GM12878 (cell line): ENCODE measurements around the gene ZNG1B. TPM values are rescaled to one million over a fixed set of nuclear protein-coding genes. Genes with fewer than 3 reads are reported as not detected.
"Not testable (repeated sequence)": the region's sequence is repeated elsewhere in the genome, so short reads cannot be mapped to it uniquely, and the experiment has no call there.

Experiments
- ATAC-seq: fragments of 200-7000 bp; cut with Tn5 transposase; 3 replicates; pipeline ENCODE4 v1.9.1; 2020; ENCODE audit warnings: mild to moderate bottlenecking, moderate library complexity
- BruUV-seq: library from RNA; stranded (reverse); fragments of 400-500 nt; replicated peaks from 2 replicates; lab custom pipeline; 2021; lab: Mats Ljungman, UMichigan
- CTCF ChIA-PET: fragments of 300-600 bp; sonication (Branson Sonifier 250); formaldehyde crosslinking; extraction: SDS; loops from one replicate; lab custom pipeline; 2021; ENCODE audit warnings: inconsistent platforms; lab: Yijun Ruan, JAX
- POLR2A ChIA-PET: fragments of 350-600 bp; formaldehyde crosslinking; extraction: SDS; loops from one replicate; lab custom pipeline; 2021; ENCODE audit warnings: inconsistent platforms; lab: Charles Lee
- RAD21 ChIA-PET: fragments of 300-600 bp; sonication (Branson Sonifier 250); formaldehyde crosslinking; loops from one replicate; lab custom pipeline; 2023; ENCODE audit warnings: antibody characterized with exemption; ENCODE audit not compliant: unreplicated experiment; lab: Charles Lee
- SMC1A ChIA-PET: fragments of 300-600 bp; sonication (Branson Sonifier 250); formaldehyde crosslinking; loops from one replicate; lab custom pipeline; 2023; ENCODE audit not compliant: unreplicated experiment, uncharacterized antibody; lab: Charles Lee
- DNase-seq: peaks from one replicate; pipeline ENCODE4 v3.0.0-alpha.2; 2011; ENCODE audit warnings: low read depth, low spot score
- FAIRE-seq: peaks from 3 replicates; lab custom pipeline; 2011; peaks lifted over from hg19 to GRCh38; lab: Jason Lieb, UNC
- H2AFZ ChIP-seq: 2 replicates; pipeline ENCODE4 v1.6.0; 2011; ENCODE audit warnings: low read depth, low read length, control low read depth; ENCODE audit not compliant: control insufficient read depth
- H3K27ac ChIP-seq: 2 replicates; pipeline ENCODE4 v1.5.1; 2011; ENCODE audit warnings: control low read depth; ENCODE audit not compliant: control insufficient read depth, insufficient read depth
- H3K27me3 ChIP-seq, 2 experiments: replicated peaks in 1 of 2; 2 replicates each; pipeline versions ENCODE4 v1.6.0 to v1.6.1; 2011; ENCODE audit warnings: low read length in 1 of 2; ENCODE audit not compliant: control insufficient read depth in 2 of 2, insufficient read depth in 2 of 2
- H3K36me3 ChIP-seq, 2 experiments: 2 replicates each; pipeline ENCODE4 v1.5.1; 2011; ENCODE audit warnings: low read length in 1 of 2; ENCODE audit not compliant: control insufficient read depth in 2 of 2, insufficient read depth in 2 of 2
- H3K4me1 ChIP-seq: 2 replicates; pipeline ENCODE4 v1.6.1; 2011; ENCODE audit warnings: mild to moderate bottlenecking, low read length, moderate library complexity, mixed read lengths; ENCODE audit not compliant: control insufficient read depth, insufficient read depth
- H3K4me2 ChIP-seq: 2 replicates; pipeline ENCODE4 v1.6.0; 2011; ENCODE audit warnings: control low read depth; ENCODE audit not compliant: control insufficient read depth, insufficient read depth
- H3K4me3 ChIP-seq: fragments of 200-600 bp; sonication (generic); 2 replicates; pipeline ENCODE4 v1.5.1; 2016
- H3K79me2 ChIP-seq: 2 replicates; pipeline ENCODE4 v1.6.0; 2011; ENCODE audit warnings: low read length; ENCODE audit not compliant: control insufficient read depth, insufficient read depth
- H3K9ac ChIP-seq: 2 replicates; pipeline ENCODE4 v1.8.0; 2011; ENCODE audit warnings: low read length, control low read depth, mixed read lengths; ENCODE audit not compliant: control insufficient read depth, insufficient read depth
- H3K9me3 ChIP-seq: replicated peaks from 3 replicates; pipeline ENCODE4 v1.5.1; 2011; ENCODE audit warnings: mild to moderate bottlenecking, low read length; ENCODE audit not compliant: control insufficient read depth, insufficient read depth
- H4K20me1 ChIP-seq: 2 replicates; pipeline ENCODE4 v1.6.0; 2011; ENCODE audit not compliant: control insufficient read depth, insufficient read depth
- WGBS: methylation state at CpG from one replicate; pipeline ENCODE4 v1.1.6; 2016; ENCODE audit warnings: low lambda C conversion rate; ENCODE audit not compliant: insufficient replicate concordance, insufficient coverage; ENCODE audit errors: missing lambda C conversion rate; 5-methylcytosine and 5-hydroxymethylcytosine counted together
- in situ Hi-C: fragments of 300-500 bp; cut with MboI; formaldehyde crosslinking; loops from 9 replicates; pipeline ENCODE4 v1.14.3; 2018; ENCODE audit warnings: mixed read lengths
- intact Hi-C: fragments of 100-400 bp; cut with micrococcal nuclease; formaldehyde crosslinking; loops from one replicate; pipeline ENCODE4 v1.14.2; 2022; ENCODE audit not compliant: unreplicated experiment
- polyA plus RNA-seq, 11 experiments: library from polyadenylated mRNA; depleted of rRNA in 4 of 11; unstranded in 6 of 11; stranded (reverse) in 5 of 11; fragments of >200 nt; fragmentation: Nextera tagmentation in 4 of 11; fragmentation: Illumina TruSeq in 1 of 11; extraction: Ambion mirVana in 4 of 11; extraction: Trizol in 1 of 11; gene quantifications; 1 replicate in 1 of 11; 2 replicates in 10 of 11; pipeline versions ENCODE4 v1.2.1 to v1.2.3, GENCODE V29; 2011 to 2016; ENCODE audit warnings: inconsistent platforms in 2 of 11, missing spikeins in 2 of 11, low read depth in 1 of 11
- total RNA-seq, 4 experiments: library from RNA; depleted of rRNA in 3 of 4; stranded (reverse); fragments of >200 nt in 3 of 4; fragmentation: Illumina TruSeq in 1 of 4; extraction: Trizol in 1 of 4; gene quantifications; 2 replicates each; pipeline versions ENCODE4 v1.2.1 to v1.2.3, GENCODE V29; 2013 to 2021

ZNG1B gene
- total and polyA plus RNA-seq, 10 of the 15 experiments (the other 5 are each of a cell fraction or from before 2014, with no cell fraction given) = 42.9 to 140 (median 61.4) TPM

- RAD21 ChIA-PET = interaction anchor here (1.1 kb wide), 1 partner anchor 171 kb away, joined by 4 read pairs; no protein-coding TSS in a partner anchor
- ATAC-seq, intact Hi-C loops, BruUV-seq, H3K9me3 ChIP-seq, DNase-seq, in situ Hi-C loops, H3K27ac ChIP-seq, SMC1A ChIA-PET, H3K36me3 ChIP-seq, FAIRE-seq, POLR2A ChIA-PET, H3K9ac ChIP-seq, H3K4me2 ChIP-seq, H4K20me1 ChIP-seq, H3K4me3 ChIP-seq, H3K4me1 ChIP-seq, H3K27me3 ChIP-seq, H2AFZ ChIP-seq, H3K79me2 ChIP-seq, CTCF ChIA-PET: not testable (repeated sequence)
- 67% methylated on average over 3 of the region's 3 CpGs for WGBS
These were observed 91.4 kb downstream of the ZNG1B start for GRCh38 chr2:113528904-113529303.

DNA sequence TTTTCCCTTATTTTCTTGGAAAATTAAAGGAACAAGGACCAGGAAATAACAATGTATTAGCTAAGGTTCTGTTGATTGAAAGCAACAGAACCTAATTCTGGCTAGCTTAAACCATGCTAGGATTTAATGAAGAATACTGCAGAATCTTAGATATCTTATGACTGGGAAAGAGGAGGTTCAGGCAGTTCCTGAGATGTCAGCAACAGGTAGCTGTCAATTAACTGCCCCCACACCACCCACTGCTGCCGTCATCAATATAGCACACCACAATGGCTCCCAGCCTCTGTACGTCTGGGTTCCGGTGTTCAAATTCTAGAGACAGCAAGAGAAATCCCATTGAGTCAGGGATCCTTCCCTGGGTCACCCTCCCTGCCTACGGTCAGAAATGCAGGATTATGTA is 95.5 kb downstream of the ZNG1B start:
- in situ Hi-C loops, SMC1A ChIA-PET, DNase-seq, H3K4me3 ChIP-seq, intact Hi-C loops, H3K9ac ChIP-seq, POLR2A ChIA-PET, H3K4me2 ChIP-seq, CTCF ChIA-PET, H2AFZ ChIP-seq, BruUV-seq, H3K27ac ChIP-seq, H4K20me1 ChIP-seq, FAIRE-seq, H3K9me3 ChIP-seq, ATAC-seq, H3K79me2 ChIP-seq, H3K4me1 ChIP-seq, H3K27me3 ChIP-seq, RAD21 ChIA-PET, H3K36me3 ChIP-seq: not testable (repeated sequence)
- WGBS = no CpG with 5 or more reads among the region's 4 CpGs

DNA sequence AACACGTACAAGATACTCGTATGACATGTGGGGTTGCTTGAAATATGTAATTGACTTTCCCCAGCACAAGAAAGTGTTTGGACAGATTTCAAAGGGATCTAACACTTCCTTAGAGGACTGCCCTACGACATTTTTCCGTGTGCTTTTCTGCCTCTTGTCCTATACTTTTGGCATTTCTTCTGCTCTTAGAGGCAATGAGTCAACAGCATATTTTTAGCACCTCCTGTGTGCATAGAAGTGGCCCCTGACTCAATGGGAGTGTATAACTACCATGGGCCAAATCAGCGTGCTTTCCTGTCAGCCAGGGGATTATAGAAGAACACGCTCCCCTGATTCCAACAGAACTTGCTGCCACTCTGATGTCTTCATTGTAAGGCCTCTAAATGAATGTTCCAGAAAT is 99.1 kb downstream of the ZNG1B start:
- H3K79me2 ChIP-seq, POLR2A ChIA-PET, DNase-seq, H3K4me2 ChIP-seq, H3K27me3 ChIP-seq, intact Hi-C loops, BruUV-seq, H3K9ac ChIP-seq, in situ Hi-C loops, H3K4me1 ChIP-seq, H3K4me3 ChIP-seq, H2AFZ ChIP-seq, ATAC-seq, CTCF ChIA-PET, H3K9me3 ChIP-seq, H3K36me3 ChIP-seq, FAIRE-seq, H4K20me1 ChIP-seq, RAD21 ChIA-PET, H3K27ac ChIP-seq, SMC1A ChIA-PET: not testable (repeated sequence)
- WGBS = 66% methylated on average over 6 of the region's 6 CpGs

GRCh38 chr2:113540834-113541203 is 103.3 kb downstream of the ZNG1B start:
- FAIRE-seq, CTCF ChIA-PET: not testable (repeated sequence)
- peak; percentile 24; the same call in 2 of the 3 replicates for ATAC-seq

More at GRCh38 chr2:113540834-113541203, 103.3 kb downstream of the ZNG1B start:
- intact Hi-C loops, POLR2A ChIA-PET, RAD21 ChIA-PET, H3K9me3 ChIP-seq, H3K27ac ChIP-seq, in situ Hi-C loops, DNase-seq, H2AFZ ChIP-seq, H3K36me3 ChIP-seq, H4K20me1 ChIP-seq, H3K79me2 ChIP-seq, BruUV-seq, H3K27me3 ChIP-seq, H3K4me2 ChIP-seq, SMC1A ChIA-PET, H3K4me3 ChIP-seq, H3K9ac ChIP-seq, H3K4me1 ChIP-seq: not testable (repeated sequence)
- WGBS = 14% methylated on average over 2 of the region's 5 CpGs
